Astrocyte (in vitro differentiated cells and primary cell): Measurements from ENCODE around the gene RTN4RL2.

ENCODE experiments used
- EZH2 ChIP-seq: IDR thresholded peaks from 2 replicates; pipeline ENCODE4 v1.6.1; 2012; ENCODE audit warnings: mild to moderate bottlenecking, low read length, inconsistent platforms; ENCODE audit not compliant: insufficient read depth
- TF ChIP-seq, protein P1 (sequence below): IDR thresholded peaks from 2 replicates; pipeline ENCODE4 v1.5.1; 2011; ENCODE audit warnings: low read depth, mild to moderate bottlenecking, inconsistent platforms, low read length, moderate library complexity; ENCODE audit not compliant: insufficient read depth

DNA sequence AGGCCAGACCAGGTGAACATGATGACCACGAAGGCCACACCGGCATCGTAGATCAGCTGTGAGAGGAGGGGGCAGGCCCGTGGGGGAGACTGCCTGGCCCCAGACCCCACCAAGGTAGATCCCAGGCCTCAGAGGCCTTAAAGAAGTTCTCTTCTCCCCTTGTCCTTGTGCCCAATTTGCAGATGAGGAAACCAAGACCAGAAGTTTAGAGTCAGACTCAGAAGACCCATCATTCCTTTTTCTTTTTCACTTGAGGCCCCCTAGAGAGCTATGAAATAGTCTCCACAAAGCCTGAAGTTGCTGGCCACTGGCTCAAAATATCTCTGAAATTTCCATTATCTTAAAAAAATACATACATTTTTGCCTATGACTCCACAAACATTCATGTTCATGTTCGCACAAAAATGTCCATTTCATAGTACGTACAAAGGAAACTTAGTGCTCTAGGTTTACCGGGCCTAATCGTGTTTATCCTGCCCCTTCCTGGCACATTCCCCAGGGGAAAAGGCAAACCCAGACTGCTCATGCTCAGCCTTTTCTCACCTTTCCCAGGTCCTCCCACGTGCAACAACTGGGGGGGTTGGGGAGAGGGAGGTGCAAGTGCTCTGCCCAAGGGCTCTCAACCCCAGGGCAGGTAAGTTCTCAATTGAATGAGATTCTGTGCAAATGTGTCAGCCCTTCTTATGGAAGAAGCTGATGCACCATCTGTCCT lies 35.9 kb downstream of the RTN4RL2 start:
- TF ChIP-seq, protein P1, sequence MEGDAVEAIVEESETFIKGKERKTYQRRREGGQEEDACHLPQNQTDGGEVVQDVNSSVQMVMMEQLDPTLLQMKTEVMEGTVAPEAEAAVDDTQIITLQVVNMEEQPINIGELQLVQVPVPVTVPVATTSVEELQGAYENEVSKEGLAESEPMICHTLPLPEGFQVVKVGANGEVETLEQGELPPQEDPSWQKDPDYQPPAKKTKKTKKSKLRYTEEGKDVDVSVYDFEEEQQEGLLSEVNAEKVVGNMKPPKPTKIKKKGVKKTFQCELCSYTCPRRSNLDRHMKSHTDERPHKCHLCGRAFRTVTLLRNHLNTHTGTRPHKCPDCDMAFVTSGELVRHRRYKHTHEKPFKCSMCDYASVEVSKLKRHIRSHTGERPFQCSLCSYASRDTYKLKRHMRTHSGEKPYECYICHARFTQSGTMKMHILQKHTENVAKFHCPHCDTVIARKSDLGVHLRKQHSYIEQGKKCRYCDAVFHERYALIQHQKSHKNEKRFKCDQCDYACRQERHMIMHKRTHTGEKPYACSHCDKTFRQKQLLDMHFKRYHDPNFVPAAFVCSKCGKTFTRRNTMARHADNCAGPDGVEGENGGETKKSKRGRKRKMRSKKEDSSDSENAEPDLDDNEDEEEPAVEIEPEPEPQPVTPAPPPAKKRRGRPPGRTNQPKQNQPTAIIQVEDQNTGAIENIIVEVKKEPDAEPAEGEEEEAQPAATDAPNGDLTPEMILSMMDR: no peak
- no peak for TF ChIP-seq EZH2
